MCF 10A (cell line): ENCODE results near the gene FAM216B. TPM values are rescaled to one million over a fixed set of nuclear protein-coding genes. Genes with fewer than 3 reads are reported as not detected.

Experiments
- BruUV-seq: library from RNA; stranded (reverse); fragments of 400-500 nt; replicated peaks from 2 replicates; lab custom pipeline; 2021; lab: Mats Ljungman, UMichigan
- CTCF ChIA-PET: fragments of 300-600 bp; sonication (Branson Sonifier 250); formaldehyde crosslinking; extraction: SDS; loops from one replicate; lab custom pipeline; 2021; ENCODE audit warnings: antibody characterized with exemption, inconsistent platforms; lab: Yijun Ruan, JAX
- POLR2A ChIA-PET: fragments of 300-600, 350-650 bp; sonication (Branson Sonifier 250); formaldehyde crosslinking; extraction: SDS; loops from one replicate; lab custom pipeline; 2020; ENCODE audit warnings: antibody characterized with exemption, inconsistent platforms; lab: Yijun Ruan, JAX
- DNase-seq: peaks from one replicate; pipeline ENCODE4 v3.0.0-alpha.2; 2018; ENCODE audit not compliant: unreplicated experiment
- H3K27ac Mint-ChIP-seq: one replicate; pipeline ENCODE4 v1.8.0; 2022; ENCODE audit warnings: mild to moderate bottlenecking, low read depth, mixed read lengths; ENCODE audit not compliant: unreplicated experiment
- H3K27me3 Mint-ChIP-seq: one replicate; pipeline ENCODE4 v1.8.0; 2022; ENCODE audit warnings: mixed read lengths; ENCODE audit not compliant: insufficient read depth, unreplicated experiment
- H3K36me3 Mint-ChIP-seq: one replicate; pipeline ENCODE4 v1.8.0; 2022; ENCODE audit warnings: mild to moderate bottlenecking, moderate library complexity, mixed read lengths; ENCODE audit not compliant: insufficient read depth, unreplicated experiment
- H3K4me1 Mint-ChIP-seq: one replicate; pipeline ENCODE4 v1.8.0; 2022; ENCODE audit warnings: mixed read lengths; ENCODE audit not compliant: insufficient read depth, unreplicated experiment
- H3K4me3 Mint-ChIP-seq: one replicate; pipeline ENCODE4 v1.8.0; 2022; ENCODE audit warnings: mild to moderate bottlenecking, moderate library complexity, mixed read lengths; ENCODE audit not compliant: unreplicated experiment
- H3K9me3 Mint-ChIP-seq: one replicate; pipeline ENCODE4 v1.8.0; 2022; ENCODE audit warnings: mixed read lengths; ENCODE audit not compliant: unreplicated experiment
- CTCF ChIP-seq: fragments of 200-600 bp; IDR thresholded peaks from one replicate; pipeline ENCODE4 v1.8.0; 2022; ENCODE audit warnings: antibody characterized with exemption, mild to moderate bottlenecking; ENCODE audit not compliant: unreplicated experiment
- intact Hi-C: fragments of 100-400 bp; cut with micrococcal nuclease; formaldehyde crosslinking; loops from 2 replicates; pipeline ENCODE4 v1.14.1; 2022
- total RNA-seq: library from RNA; stranded (reverse); gene quantifications from 2 replicates; pipeline ENCODE4 v1.2.3, GENCODE V29; 2022

FAM216B gene
- total RNA-seq, 1 experiment from 2014 or later = not detected

GRCh38 chr13:42760951-42761350, 20.4 kb upstream of the FAM216B start:
- no peak for DNase-seq
- CTCF ChIA-PET = interaction anchor here (1.4 kb wide), 1 partner anchor 14 kb away, joined by 3 read pairs; no protein-coding TSS in a partner anchor
- no peak overlapping the region for H3K27ac Mint-ChIP-seq
- POLR2A ChIA-PET = no interaction called here
- no peaks in the 10 kb centered on the region for H3K27me3 Mint-ChIP-seq
- peaks cover 7% of the 10 kb centered on the region for H3K9me3 Mint-ChIP-seq
- H3K36me3 Mint-ChIP-seq = no peaks in the 10 kb centered on the region
- H3K4me3 Mint-ChIP-seq = no peak overlapping the region
- intact Hi-C loops = no loop called here
- no peak for TF ChIP-seq CTCF
- peaks cover 9% of the 10 kb centered on the region for H3K4me1 Mint-ChIP-seq
- no TSS peak for BruUV-seq

GRCh38 chr13:42762251-42762650, 19.1 kb upstream of the FAM216B start:
- Mint-ChIP-seq H3K4me1 (peaks cover 9% of the 10 kb centered on the region), H3K9me3 (peaks cover 7% of the 10 kb centered on the region), H3K4me3 (no peak overlapping the region), H3K27me3 (no peaks in the 10 kb centered on the region), H3K27ac (peak overlapping the region; percentile 65), H3K36me3 (no peaks in the 10 kb centered on the region)
- TF ChIP-seq CTCF = no peak
- POLR2A ChIA-PET = no interaction called here
- DNase-seq = no peak
- CTCF ChIA-PET = no interaction called here
- no TSS peak for BruUV-seq
- intact Hi-C loops = no loop called here

GRCh38 chr13:42762917-42763316, 18.5 kb upstream of the FAM216B start:
- intact Hi-C loops = no loop called here
- no peak for TF ChIP-seq CTCF
- no TSS peak for BruUV-seq
- Mint-ChIP-seq H3K9me3 (peaks cover 1% of the 10 kb centered on the region), H3K27me3 (no peaks in the 10 kb centered on the region), H3K4me1 (peaks cover 9% of the 10 kb centered on the region), H3K36me3 (no peaks in the 10 kb centered on the region), H3K4me3 (no peak overlapping the region), H3K27ac (peak overlapping the region; percentile 65)
- ChIA-PET CTCF (no interaction called here), POLR2A (no interaction called here)
- peak; percentile 54 for DNase-seq

- no peaks in the 10 kb centered on the region for H3K27me3 Mint-ChIP-seq
- H3K4me1 Mint-ChIP-seq = peaks cover 9% of the 10 kb centered on the region
- CTCF ChIA-PET = no interaction called here
- no peak overlapping the region for H3K4me3 Mint-ChIP-seq
- DNase-seq = peak; percentile 8
- no peaks in the 10 kb centered on the region for H3K36me3 Mint-ChIP-seq
- H3K27ac Mint-ChIP-seq = no peak overlapping the region
- POLR2A ChIA-PET = no interaction called here
- intact Hi-C loops = no loop called here
- TF ChIP-seq CTCF = no peak
- BruUV-seq = no TSS peak
- no peaks in the 10 kb centered on the region for H3K9me3 Mint-ChIP-seq
Measured at GRCh38 chr13:42766016-42766415, 15.4 kb upstream of the FAM216B start.
